NCI-H748 treated with DMSO at 0.1 percent for 48 hours (cell line): ENCODE measurements around the gene PYROXD2.

Source experiments
- DNase-seq: peaks from one replicate; lab custom pipeline; 2025; lab: John Stamatoyannopoulos, UW

Gene PYROXD2

DNA sequence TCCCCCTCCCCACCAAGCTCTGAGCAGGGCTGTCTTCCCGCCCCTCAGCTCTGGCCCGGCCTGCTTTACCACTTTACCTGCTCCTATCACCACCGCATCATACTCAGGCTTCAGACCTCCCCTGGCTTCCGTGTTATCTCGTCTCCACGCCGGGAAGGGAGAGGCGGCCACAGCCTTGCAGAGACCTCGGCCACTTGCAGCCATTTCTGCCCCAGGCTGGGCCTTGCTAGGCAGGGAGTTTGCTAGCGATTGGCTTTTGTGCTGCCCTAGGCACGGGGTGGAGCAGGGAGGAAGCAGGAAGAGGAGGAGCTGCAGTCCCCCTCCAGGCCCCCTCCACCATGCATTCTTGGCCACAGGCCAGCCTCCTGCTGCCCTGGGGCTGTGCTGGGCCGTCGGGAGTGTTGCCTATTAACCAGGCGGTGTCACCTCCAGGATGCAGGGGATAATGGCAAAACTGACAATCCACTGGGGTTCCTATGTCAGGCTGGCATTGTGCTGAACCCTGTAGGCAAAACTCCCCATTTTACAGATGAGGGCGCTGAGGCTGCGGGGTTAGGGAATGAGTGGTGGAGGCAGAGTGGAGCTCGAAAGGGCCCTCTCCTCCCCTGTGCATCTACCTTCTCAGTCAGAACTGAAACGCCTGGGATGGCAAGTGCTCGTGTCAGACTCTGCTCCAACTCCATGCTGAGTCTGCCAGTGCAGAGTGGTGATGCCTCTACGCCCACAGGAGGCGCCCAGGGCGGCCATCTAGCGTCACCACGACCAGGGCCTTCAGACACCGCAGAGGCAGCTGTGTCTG is at the start of gene PYROXD2:
Gene PYROXD2 (minus strand): TSS at position 251 of the 799 bp plus-strand sequence. CDS start 47 bp downstream, at position 204.
- DNase-seq, result peak; percentile 46

DNA sequence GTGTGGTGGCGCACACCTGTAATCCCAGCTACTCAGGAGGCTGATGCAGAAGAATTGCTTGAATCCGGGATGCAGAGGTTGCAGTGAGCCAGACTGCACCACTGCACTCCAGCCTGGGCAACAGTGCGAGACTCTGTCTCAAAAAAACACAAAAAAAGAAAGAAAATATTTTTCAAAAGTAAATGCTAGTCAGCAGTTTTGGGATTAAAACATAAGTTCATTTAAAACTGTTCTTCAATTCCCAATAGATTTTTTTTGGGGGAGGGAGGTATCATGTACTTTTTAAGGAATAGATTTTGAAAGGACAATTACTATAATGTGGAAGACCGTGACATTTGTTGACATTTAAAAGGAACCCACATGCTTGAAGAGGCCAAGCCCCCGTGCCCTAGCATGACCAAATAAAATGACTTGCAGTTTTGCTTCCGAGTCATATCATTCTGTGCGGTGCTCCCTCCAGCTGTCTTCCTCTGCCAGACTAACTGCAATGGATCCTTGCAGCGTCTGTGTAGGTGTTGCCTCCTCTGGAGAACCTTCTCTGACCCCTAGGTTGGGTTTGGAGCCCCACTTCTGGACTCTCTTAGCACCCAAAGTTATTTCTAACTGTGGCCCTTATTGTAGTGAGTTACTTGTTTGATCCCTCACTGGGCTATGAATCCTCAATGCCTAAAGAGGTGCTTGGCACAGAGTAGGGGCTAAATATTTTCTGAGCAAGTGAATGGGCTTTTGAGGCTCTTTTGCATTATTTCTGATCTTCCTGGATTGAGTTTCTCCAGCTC is 49.2 kb upstream of the PYROXD2 start:
- DNase-seq, result no peak

DNA sequence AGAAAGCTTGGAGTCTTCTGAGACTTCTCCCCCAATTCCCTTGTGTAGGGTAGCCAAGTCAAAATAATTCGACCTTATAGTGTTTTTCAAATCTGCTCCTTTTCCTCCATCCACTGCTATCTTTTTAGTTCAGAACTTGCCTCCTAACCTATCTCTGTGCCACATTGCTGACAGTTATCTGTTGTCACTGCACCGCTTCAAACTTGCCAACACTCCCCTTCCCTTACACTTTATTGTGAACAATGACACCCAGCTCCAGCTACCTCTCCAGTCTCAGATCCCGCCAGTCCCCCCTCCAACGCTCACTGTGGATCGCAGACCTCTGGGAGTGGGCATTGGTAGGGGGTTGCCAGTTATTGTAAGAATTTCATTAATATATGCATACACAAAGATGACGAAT is 48.0 kb upstream of the PYROXD2 start:
- no peak for DNase-seq

DNA sequence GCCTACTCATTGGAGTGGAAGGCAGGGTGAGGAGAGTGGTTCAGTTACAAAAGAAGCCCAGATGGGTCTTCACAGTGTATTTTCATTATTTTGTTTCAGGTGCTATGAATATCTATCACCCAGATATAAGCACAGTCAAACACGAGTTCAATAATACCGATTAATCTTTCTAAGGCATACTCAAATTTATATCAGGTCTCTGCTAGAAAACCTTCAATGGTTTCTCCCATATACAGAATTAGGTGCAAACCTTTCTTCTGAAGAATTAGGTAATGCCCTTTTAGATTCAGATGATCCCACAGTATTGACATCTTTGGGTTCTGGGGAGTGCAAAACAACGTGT is 46.5 kb upstream of the PYROXD2 start:
- DNase-seq, result no peak

DNA sequence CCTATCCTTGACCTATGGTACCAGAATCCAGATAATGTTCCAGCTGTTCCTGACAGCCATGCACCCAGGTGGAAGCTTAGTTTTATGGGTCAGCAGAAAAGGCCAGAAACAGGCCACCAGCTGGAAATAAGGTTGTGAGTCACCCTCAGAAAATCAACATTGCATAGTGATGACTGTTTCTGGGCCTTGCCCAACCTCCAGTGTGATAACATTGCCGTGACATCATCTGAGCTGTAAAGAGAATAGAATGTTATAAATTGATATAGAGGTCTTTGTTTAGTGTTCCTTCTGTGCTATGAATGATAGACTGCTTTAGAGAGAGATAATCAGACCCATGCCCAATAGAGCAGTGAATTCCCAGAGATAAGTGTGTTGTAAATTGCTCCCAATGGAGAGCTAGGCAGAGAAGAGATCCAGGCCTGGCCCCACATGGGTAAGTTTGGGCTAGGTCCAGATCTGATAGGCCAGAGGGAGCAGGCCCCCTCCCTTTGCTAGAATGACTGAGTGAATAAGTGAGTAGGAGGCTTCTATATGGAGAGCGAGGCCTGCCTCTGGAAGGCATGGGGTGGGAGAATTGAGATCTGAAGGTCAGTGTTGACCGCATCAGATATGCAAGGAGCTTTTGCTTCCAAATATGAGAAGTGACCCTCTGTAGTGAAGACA is 46.0 kb upstream of the PYROXD2 start:
- DNase-seq, result no peak

DNA sequence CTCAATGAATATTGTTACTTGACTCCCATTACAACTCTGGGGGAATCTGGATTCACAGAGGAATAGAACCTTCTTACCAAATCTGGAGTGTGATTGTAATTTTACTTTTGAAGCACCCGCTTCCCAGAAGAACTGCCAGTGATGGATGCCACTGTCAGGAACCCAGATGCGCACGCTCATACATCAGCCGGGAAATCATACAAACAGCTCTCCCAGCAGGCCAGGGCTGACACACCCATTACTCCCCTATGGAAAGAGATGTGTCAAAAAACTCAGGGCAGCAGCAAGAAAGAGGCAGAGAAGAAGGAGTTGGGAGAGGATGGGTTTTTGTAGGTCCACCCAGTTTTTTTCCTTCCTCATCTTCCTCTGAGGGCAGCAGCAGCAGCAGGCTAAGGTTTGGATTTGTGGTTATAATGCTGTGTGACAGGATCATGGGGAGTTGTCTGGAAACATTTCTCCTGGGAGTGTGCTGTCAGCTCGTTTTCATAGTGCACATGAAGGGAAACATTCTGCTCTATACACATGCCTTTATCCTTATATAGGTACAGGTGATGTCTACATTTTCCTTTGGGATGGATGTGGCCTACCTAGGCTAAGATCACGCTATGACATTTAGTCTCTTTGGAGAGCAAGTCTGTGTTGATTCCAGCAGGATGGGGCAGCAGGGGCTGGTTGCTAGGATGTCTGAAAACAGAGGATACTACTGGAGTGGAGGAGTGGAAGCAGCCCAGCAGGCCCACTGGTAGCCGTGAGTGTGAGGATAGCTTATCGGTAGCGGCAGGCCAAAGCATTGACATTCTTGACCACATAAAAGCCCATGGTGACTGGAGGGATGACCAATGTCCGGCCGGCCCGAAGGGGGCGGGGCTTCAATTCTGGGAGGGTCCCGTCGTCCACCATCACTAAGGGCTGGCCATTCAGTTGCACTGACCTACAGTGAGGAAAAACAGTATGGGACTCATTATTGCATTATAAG is 44.1 kb upstream of the PYROXD2 start:
- DNase-seq, result no peak

DNA sequence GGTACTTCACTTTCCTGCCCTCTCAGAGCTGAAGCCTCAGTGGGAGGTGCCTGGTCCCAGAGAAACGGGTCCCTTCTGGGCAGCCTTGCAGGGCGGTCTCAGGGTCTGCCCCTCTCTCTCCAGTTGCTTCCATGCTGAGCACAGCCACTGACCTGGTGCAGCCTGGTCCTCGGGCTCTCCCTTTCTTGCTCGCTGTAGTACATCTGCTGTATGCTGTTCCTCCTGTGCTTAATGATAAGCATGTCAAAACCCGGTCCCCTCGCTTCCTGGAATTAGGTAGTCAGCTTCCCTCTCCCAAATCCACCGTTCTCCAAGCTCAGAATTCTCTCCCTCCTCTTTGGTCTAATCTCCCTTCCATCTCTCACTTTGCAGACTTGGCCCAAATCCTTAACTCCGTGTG is 42.7 kb upstream of the PYROXD2 start:
- DNase-seq, result no peak

DNA sequence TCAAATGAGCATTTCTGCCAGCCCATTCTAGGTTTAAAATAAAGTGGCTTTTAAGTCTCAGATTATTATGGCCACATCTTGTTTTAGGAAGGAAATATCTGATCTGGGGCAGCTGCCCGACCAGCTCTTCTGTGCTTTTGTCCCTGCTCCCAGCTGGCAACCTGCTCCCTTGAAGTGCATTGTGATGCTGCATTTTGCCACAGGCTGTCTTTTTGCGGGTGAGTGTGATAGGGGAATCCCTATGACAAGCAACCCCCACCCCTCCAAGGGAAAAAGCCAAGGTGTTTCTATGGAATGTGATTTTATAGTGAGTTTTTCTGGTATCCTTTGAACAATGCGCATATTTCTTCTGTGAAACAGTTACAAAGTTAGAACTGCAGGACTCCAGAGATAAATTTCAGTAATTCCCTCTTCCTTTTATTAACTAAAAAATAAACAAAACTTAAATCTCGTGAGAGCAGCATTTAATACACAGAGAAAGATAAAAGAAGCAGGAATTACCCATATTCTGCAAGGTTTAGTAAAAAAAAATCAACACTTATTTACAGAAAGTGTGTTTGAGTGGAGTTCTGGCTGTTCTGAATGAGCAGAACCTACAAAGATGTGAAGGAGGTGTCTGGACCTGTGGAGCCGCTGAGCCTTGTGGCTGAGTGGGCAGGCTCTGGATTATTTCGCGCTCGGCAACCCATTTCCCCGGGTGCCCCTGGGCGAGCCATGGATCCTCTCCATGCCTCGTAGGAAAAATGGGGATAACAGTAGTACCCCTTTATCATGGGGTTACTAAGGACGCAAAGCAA is 41.9 kb upstream of the PYROXD2 start:
- no peak for DNase-seq

DNA sequence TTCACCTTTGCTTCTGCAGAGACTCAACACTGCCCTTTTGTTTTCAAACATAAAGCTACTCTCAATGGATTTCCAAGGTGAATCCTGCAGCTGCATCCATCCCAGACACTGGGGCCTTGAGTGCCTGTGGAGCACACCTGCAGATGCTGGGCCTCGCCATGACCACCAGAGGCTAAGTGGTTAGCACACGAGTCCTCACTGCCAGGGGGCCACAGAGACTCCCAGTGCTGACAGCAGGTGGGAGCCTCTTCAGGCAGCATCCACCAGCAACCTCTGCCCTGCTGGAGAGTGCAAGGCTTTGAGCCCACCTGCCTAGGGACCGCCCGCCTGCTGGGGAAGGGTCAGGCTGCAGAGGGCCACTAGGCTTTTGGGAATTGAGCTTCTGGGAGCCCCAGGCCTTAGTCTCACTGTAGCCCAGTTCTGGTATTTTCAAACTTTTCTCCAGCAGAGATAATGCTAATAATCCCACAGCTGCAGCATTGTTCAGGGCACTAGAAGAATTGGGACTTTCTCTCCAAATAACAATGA is 41.1 kb upstream of the PYROXD2 start:
- no peak for DNase-seq

DNA sequence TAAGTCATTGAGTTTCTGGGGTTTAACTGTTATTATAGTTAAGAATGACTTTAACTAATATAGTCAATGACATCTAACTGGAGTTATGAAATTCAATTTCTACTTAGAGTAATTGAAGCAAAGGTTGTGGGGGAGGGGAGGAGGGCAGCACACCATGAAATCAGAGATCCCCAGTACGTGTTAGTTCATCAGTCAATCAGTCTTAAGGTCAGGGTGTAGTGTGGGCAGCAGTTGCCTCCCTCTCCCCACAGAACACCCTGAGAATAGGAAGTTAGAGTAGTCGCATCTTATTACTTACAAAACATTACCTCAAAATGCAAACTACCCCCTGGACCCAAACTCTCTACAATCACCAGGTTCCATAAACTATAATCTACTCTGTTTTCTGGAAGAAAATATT is 38.7 kb upstream of the PYROXD2 start:
- DNase-seq, result no peak

DNA sequence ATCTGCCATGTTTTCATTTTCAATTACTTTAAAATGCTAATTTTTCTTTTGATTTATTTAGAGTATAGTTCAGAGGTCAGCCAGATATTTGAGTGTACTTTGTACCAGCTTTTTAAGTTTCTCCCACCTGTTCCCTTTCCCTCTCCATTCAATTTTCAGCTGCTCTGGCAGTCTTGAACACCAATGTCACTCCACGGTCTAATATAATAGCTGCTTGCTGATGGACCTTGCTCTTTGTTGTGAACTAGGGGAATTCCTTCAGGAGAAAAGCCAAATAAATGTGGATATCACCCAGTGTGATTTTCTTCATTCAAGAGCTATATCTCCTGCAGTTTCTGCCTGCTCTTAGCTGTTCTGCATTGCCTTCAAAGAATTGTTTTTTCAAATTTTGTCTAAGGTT is 35.6 kb upstream of the PYROXD2 start:
- DNase-seq, result no peak

DNA sequence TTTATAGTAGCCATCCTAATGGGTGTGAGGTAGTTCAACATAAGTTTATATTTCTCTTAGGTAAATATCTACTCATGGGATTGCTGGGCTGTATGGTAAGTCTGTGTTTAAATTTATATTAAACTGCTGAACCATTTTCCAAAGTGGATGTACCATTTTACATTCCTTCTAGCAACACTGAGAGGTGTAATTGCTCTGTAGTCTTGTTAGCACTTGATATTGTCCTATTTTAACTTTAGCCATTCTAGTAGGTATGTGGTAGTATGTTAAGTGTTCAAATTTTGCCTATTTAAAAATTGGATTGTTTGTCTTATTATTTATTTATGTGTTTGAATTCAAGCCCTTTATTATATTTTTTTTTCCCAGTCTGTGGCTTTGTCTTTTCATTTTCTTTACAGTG is 34.3 kb upstream of the PYROXD2 start:
- no peak for DNase-seq

DNA sequence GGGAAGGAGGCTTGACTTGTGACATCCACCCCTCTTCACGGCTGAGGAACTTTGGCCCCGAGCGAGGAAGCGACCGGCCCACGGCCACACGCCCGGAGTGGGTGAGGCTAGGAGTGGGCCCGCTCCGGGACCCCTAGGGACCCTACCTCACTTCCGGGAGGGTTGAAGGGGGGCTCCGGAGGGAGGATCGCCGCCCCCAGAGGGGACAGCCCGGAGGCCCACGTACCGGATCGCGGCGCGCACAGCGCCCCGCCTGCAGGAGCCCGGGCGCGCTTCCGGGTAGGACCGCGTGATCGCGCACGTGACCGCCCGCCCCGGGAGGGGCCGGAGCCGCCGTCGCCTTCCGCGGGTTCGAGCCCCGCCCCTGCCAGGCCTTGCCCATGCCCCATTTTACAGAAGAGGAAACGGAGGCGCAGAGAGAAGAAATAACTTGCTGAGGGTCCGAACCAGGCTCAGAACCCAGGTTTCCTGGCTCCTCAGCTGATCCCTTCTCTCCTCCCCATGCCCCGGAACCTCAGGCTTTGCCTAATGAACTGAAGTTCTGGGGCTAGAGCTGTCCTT is 31.8 kb upstream of the PYROXD2 start, which contains the start of gene HPS1:
Gene HPS1 (minus strand): TSS at position 275 of the 561 bp plus-strand sequence. CDS start 3,695 bp downstream, outside the sequence.
- DNase-seq, result peak; percentile 6

DNA sequence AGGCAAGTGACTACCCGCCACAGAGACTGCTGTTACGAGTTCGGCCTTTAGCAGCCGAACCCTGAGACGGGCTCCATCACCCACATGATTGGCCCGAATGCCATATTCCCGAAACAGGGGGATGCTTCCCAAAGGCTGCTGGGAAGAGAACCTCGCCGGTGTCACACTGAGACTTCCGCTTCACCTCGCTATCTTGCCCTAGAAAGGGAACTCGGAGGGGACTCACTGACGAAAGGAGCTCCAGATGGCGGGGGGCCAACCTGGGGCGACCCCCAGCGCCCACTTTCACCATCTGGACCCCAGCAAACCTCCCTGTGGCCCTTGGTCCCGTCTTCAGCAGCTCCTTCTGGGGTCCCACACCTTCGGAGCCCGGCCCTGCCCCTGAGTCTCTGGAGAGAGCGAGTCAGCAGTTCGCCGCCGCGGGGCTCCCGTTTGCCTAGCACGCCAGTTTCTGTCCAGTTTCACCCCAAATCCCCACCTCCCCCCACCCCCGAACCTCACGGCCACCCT is 31.2 kb upstream of the PYROXD2 start:
- no peak for DNase-seq

DNA sequence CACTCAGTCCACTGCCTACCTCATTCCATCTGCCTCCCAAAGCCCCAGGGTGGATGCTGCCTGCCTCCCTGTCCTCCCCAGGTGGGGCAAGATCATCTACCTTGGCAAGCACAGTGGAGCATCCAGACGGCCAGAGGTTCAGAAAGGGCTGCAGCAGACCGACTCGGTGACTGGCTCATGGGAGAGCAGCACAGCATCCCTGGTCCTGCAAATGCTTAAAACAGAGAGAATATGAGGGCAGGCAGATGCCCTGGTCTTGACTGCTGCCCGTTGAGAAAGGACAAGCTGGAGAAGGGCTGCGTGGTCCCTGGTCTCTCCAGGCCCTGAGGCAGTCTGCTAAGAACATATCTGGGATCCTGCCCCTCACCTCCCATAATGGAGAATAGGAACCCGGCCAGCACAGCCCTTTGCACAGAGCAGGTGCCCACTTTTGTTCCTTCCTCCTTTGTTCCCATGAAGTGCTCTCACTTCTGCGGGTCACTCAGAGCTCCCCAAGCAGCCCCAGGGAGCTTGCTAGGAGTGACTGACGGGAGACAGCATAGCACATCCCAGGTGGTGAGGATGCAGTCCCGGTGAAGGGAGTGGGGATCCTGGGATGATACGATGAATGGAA is 30.3 kb upstream of the PYROXD2 start:
- no peak for DNase-seq

DNA sequence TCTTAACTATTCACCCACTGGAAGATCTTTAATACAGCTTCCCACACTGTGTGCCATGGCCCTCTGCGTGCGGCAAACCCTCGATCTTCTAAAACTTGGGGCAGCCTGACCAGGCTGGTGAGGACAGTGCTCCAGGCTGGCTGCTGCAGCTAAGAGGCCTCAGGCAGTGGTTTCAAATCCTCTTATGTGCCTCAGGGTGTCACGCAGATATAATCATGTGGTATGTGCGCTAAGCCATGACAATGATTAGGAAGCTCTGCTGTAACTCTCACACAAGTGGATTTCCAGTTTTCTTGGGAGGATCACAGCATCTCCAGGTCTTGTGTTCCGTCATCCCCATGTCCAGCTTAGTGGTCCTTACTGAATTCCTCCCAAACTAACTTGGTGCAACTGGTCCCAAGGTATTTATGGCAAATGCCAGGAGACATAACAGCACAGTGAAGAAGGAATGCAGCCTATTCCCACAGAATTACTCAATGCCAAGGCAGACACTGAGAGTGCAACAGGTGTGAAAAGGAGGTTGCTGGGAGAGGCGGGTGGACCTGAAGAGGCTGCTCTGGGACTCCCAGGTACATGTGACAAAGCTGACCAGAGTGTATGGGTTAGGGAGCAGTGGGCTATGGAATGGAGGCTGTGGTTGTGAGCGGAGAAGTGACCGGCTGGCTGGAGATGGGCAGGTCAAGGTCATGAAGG is 29.5 kb upstream of the PYROXD2 start:
- no peak for DNase-seq

DNA sequence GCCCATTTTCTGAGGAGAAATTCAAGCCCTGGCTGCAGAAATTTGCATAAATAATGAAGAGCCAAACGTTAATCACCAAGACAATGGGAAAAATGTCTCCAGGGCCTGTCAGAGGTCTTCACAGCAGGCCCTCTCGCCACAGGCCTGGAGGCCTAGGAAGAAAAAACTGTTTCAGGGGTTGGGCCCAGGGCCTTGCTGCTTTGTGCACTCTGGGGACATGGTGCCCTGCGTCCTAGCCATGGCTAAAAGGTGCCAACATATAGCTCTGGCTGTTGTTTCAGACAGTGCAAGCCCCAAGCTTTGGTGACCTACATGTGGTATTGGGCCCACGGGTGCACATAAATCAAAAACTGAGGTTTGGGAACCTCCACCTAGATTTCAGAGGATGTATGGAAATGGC is 23.7 kb upstream of the PYROXD2 start:
- DNase-seq, result no peak

DNA sequence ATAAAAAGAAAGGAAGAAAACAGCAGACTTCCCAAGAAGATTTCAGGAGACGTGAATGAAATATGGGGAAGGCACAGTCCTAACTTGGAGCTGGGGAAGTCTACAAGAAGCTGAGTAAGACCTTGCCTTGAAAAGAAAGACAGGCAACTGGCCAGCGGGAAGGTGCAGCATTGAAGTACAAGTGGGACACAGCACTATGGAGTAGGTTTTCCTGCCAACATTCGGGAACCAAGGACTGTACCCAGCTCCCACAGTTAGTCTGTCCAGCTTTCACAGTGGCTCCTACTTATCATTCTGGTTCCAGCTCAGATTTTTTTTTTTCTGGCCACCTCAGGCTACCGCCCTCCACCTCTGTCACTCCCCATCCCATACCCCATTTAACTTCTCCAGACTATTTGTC is 21.7 kb upstream of the PYROXD2 start:
- DNase-seq, result no peak

DNA sequence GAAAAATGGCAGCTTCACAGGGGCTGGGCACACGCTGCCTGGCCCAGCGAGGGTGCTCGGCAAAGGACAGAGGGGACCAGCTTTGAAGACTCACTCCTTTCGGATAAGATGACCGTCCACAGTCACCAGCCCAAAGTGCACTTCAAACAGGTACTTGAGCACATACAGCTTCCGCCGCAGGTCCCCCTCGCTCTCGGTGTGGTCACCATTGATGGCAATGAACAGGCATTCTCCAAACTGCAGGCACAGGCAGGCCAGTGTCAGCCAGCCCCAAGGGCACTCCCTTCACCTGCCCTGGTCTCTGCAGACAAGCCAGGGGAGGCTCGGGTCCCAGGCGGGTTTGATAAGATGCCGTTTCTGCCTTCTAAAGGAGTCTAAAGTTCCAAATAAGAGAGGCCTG is 20.2 kb upstream of the PYROXD2 start:
- no peak for DNase-seq
